GM18508 (cell line): ENCODE measurements around the gene SIDT1.

Source experiments
- ATAC-seq: cut with Tn5 transposase; IDR thresholded peaks from one replicate; pipeline ENCODE4 v1.9.1; 2021; ENCODE audit warnings: moderate number of reproducible peaks; ENCODE audit not compliant: insufficient read depth, unreplicated experiment

Gene SIDT1

GRCh38 chr3:113531826-113532697, at the start of gene SIDT1:
SIDT1 (plus strand) TSS chr3:113532555; CDS start chr3:113533022, 467 bp downstream.
- peak; percentile 58 for ATAC-seq

GRCh38 chr3:113485161-113485609, 47.2 kb upstream of the SIDT1 start:
- no peak for ATAC-seq

- ATAC-seq = no peak
Measured at GRCh38 chr3:113495035-113495434, 37.3 kb upstream of the SIDT1 start.

- no peak for ATAC-seq
Measured at GRCh38 chr3:113496924-113497323, 35.4 kb upstream of the SIDT1 start.

- no peak for ATAC-seq
Measured at GRCh38 chr3:113498221-113499005, 33.9 kb upstream of the SIDT1 start.

- no peak for ATAC-seq
Measured at GRCh38 chr3:113499081-113499480, 33.3 kb upstream of the SIDT1 start.

GRCh38 chr3:113501597-113501996, 30.8 kb upstream of the SIDT1 start:
- ATAC-seq = no peak

- no peak for ATAC-seq
Measured at GRCh38 chr3:113505867-113506266, 26.5 kb upstream of the SIDT1 start.

- ATAC-seq = no peak
Measured at GRCh38 chr3:113507501-113508067, 24.8 kb upstream of the SIDT1 start.

GRCh38 chr3:113508966-113509365, 23.4 kb upstream of the SIDT1 start:
- no peak for ATAC-seq

GRCh38 chr3:113514265-113514769, 18.0 kb upstream of the SIDT1 start:
- peak; percentile 6 for ATAC-seq

GRCh38 chr3:113516115-113516505, 16.2 kb upstream of the SIDT1 start:
- ATAC-seq = no peak

- ATAC-seq = no peak
Measured at GRCh38 chr3:113521981-113522380, 10.4 kb upstream of the SIDT1 start.

- no peak for ATAC-seq
Measured at GRCh38 chr3:113523241-113523640, 9.1 kb upstream of the SIDT1 start.

GRCh38 chr3:113532698-113533533, 561 bp downstream of the SIDT1 start:
- ATAC-seq = peak; percentile 31

- ATAC-seq = no peak
Measured at GRCh38 chr3:113533534-113533892, 1.2 kb downstream of the SIDT1 start.

GRCh38 chr3:113534365-113534764, 2.0 kb downstream of the SIDT1 start:
- ATAC-seq = no peak

- ATAC-seq = no peak
Measured at GRCh38 chr3:113535898-113536297, 3.5 kb downstream of the SIDT1 start.

- no peak for ATAC-seq
Measured at GRCh38 chr3:113536627-113537101, 4.3 kb downstream of the SIDT1 start.

- ATAC-seq = no peak
Measured at GRCh38 chr3:113537155-113537554, 4.8 kb downstream of the SIDT1 start.
